Stromal cell of bone marrow (primary cell): ENCODE results near the gene GAL.
"Not testable (repeated sequence)": the region's sequence is repeated elsewhere in the genome, so short reads cannot be mapped to it uniquely, and the experiment has no call there.

ENCODE experiments used
- DNase-seq: peaks from one replicate; pipeline ENCODE4 v3.0.0-alpha.2; 2012; ENCODE audit warnings: low read depth

The GAL gene, protein sequence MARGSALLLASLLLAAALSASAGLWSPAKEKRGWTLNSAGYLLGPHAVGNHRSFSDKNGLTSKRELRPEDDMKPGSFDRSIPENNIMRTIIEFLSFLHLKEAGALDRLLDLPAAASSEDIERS

DNA sequence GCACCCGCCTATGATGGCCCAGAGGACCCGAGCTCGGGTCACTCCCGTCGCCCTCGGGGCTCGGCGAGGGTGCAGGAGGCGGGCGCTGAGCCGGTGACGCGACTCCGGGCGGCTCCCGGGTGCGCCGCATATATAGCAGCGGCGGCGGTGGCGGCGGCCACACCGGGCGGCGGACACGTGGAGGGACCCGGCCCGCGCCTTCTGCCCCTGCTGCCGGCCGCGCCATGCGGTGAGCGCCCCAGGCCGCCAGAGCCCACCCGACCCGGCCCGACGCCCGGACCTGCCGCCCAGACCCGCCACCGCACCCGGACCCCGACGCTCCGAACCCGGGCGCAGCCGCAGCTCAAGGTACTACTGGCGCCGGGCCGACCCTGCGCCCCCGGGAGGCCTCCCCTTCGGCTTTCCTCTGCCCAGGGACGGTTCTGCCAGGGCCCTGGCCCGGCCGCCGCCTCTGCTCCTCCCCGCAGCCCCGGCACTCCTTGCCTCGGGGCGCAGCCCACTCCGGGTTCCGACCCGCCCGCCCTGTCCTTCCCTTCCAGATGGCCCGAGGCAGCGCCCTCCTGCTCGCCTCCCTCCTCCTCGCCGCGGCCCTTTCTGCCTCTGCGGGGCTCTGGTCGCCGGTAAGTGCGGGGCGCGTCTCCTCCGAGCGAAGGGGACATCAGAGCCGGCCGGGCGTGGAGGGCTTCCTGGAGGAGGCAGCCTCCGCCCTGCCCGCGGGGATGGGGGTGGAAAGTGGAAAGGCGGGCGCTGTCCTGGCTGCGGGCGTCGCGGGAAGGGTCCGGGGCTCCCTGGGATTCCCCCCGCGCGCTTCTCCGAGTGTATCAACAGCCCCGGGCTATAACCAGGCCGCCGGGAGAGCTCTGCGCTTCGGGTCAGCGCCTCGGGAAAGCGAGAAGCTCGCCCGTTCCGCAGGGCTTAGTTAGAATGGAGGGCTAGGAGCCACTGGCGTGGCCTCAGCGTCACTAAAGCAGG is at the start of gene GAL:
GAL (plus strand) TSS at position 160 of the 972 bp plus-strand sequence; CDS start at position 540, 380 bp downstream.
- DNase-seq: no peak

DNA sequence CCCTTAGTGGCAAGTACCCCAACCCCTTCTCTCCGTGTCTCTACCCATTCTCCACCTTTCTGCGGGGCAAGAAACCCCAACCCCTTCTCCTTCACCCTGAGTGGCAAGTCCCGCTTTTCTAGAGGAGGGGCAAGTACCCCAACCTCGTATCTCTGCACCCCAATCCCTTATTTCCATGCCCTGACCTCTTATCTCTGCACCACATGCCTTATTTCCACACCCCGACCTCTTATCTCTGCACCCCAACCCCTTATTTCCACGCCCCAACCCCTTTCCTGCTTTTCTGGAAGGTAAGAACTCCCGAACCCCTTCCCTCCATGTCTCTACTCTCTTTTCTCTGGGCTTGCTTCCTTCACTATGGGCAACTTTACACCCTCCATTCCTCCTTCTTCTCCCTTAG is 49.7 kb upstream of the GAL start:
- DNase-seq: not testable (repeated sequence)

DNA sequence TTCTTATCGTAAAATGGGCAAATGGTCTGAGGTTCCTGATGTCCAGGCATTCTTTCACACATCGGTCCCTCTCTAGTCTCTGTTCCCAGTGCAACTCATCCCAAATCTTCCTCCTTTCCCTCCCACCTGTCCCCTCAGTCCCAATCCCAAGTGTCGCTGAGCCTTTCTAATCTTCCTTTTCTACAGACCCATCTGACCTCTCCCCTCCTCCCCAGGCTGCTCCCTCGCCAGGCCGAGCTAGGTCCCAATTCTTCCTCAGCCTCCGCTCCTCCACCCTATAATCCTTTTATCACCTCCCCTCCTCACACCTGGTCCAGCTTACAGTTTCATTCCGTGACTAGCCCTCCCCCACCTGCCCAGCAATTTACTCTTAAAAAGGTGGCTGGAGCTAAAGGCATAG is 49.2 kb upstream of the GAL start:
- DNase-seq: not testable (repeated sequence)

DNA sequence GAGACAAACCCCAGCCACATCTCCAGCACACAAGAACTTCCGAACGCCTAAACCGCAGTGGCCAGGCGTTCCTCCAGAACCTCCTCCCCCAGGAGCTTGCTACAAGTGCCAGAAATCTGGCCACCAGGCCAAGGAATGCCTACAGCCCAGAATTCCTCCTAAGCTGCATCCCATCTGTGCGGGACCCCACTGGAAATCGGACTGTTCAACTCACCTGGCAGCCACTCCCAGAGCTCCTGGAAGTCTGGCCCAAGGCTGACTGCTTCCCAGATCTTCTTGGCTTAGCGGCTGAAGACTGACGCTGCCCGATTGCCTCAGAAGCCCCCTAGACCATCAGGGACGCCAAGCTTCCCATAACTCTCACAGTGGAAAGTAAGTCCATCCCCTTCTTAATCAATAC is 48.5 kb upstream of the GAL start:
- DNase-seq: not testable (repeated sequence)

DNA sequence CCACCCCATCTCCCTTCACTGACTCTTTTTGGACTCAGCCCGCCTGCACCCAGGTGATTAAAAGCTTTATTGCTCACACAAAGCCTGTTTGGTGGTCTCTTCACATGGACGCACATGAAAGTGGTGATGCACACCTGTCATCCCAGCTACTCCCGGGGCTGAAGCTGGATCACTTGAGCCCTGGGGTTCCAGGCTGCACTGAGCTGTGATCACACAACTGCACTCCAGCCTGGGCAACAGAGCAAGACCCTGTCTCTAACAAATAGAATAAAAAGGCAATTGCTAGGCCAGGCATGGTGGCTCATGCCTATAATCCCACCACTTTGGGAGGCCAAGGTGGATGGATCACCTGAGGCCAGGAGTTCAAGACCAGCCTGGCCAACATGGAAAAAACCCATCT is 45.0 kb upstream of the GAL start:
- DNase-seq: not testable (repeated sequence)

DNA sequence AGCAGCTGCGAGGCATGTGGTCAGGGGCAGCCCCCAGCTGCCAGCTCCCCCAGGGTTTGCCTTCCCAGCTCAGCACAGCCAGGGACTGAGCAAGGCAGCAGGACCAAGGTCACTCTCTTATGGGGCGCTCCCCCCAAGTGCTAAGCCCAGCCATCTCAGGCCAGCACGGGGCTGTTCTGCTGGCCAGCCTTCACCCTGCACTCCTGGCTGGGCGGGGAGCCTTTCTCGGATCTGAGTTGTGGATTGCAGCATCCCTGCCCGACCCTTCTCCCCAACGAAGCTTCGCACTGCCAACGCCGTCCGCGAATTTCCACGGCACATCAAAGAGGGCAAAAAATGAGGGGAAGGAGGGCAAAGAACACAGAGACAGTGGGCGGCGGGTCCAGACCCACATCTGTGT is 42.5 kb upstream of the GAL start:
- no peak for DNase-seq

DNA sequence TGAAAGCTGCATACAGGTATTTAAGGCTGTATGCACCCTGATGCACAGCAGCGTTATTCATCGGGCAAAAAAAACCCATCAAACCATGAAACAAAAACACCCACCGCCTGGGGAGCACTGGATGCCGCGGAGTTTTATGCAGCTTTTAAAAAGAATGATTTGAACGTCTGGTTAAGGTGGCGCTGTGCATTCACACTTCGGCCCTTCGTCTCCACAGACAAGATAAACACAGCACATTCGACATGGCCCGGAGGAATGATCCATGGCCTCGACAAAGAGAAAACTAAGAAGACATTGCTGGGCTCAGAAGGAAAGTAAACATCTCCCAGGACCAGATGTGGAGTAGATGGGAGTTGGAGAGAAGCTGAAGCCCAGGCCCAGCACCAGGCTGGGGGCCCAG is 40.8 kb upstream of the GAL start:
- no peak for DNase-seq

DNA sequence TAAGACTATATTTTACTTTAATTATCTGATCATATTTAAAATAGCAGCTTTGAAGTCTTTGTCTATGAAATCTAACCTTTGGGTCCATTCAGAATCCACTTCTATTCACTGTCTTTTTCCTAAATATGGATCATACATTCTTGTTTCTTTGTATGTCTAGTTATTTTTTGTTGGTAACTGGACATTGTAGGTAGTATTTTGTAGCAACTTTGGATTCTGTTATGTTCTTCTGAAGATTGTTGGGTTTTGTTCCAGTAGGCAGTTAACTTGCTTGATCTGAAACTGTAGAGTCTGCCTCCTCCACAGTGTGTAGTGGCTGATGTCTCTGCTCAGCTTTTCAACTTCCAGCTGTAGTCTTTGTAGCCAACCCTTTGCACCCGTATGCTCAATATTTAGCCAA is 37.5 kb upstream of the GAL start:
- DNase-seq: no peak

DNA sequence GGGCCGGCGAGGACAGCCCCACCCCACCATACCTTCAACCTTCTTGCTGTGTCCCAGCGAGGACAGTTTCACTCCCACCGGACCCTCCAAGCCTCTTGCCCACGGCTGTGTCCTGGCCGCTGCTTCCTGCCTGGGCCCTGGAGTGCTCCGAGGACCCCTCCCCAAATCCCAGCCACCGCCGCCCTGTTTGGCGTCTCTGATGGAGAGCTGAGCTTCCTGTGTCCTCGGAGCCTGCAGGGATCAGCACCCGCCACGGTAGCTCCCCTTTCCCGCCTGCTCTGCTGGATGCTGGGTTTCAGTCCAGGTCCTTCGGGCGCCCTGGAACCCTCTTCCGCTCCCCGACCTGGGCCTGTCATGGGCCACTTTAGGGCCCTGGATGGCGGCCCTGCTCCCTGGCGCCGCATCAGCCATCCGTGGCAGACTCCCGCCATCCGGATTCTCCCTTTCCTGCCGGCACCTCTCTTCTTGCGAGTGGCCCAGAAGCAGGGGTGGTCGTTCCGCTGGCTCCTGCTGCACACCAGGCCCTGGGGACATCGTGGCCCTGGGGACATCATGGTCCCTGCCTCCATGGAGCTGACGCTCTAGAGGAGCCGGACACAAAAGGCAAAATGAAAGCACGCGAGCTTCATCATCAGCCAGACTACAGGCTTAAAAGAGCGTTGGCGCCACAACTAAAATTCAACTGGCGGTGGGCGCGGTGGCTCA is 34.3 kb upstream of the GAL start:
- no peak for DNase-seq

DNA sequence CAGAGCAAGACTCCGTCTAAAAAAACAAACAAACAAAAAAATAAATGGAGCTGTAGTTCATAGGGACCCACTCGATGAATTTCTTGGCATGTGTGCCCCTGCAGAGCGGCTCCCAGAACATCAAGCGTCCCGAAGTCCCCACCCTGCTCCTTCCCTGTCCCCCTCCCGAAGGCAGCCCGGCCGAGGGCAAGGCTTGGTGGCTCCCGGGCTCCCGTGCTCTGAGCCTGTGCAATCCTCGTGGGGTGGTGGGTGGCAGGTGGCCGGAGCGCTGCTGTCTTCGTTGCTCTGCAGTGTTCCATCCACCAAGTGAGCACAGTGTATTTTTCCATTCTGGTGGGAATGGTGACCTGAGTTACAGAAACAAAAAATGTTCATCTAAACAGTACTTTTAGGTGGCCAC is 33.5 kb upstream of the GAL start:
- no peak for DNase-seq

DNA sequence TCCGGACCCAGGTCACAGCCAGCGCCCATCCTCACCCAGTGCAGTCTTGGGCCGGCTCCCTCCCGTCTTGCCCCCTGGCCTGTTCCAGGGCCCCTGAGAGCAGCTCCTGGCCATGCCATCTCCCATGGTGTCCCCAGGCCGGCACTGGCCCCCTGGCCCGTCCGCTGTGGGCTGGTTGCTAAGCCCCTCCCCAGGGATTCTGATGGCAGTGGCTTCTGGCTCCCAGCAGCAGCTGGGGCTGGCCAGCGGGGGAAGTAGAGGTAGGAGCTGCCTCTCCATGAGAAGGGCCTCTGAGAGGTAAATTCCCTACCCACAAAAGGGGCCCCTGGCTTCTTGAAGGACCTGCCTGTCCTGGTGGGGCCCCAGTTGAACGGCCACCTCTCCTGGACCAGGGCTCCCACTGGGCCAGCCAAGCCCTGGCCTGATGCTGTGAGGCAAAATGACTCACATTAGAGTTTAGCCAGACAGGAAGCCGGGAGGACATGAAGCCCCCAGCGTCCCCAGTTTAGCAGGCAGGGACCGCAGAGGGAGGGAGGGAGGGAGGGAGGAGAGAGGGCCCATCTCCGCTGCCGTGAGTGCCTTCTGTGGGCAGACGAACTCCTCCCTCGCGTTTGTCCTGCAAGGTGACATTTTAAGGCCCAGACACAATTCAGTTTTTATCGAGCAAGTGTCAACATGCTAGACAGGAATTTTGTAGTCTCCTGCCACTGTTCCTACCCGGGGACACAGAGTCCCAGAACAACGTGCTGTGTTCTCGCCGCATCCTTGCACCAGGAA is 32.9 kb upstream of the GAL start:
- no peak for DNase-seq

DNA sequence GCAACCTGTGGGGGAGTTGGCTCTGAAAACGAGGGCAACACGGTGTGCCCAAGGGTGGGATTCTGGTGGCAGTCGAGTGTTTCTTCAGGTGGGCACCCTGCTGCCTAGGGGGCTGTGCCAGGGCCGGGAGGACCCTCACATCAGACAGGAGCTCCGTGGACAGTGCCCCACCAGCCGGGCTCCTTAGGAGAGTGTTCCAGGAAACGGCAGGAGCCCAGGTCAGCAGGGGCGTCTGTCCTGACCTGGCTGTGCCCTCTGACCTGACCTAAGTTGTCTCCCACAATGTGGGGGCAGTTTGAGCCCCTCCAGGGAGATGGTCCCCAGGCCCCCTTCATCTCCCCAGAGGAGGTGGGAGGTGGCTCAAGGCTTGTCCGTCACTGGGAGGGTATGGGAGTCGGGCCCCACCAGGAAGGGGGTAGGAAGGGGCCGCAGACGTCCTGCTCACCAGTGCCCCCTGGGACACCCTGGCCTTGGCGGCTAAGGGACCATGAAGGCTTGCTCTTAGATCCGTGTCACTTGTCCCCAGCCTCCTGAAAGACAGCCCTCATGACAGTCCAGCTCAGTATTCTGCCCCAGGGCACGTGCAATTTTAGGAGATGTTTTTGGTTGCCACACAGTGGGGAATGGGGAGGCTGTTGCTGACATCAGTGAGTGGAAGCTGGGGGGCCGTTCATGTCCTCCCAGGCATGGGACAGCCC is 32.2 kb upstream of the GAL start:
- no peak for DNase-seq

DNA sequence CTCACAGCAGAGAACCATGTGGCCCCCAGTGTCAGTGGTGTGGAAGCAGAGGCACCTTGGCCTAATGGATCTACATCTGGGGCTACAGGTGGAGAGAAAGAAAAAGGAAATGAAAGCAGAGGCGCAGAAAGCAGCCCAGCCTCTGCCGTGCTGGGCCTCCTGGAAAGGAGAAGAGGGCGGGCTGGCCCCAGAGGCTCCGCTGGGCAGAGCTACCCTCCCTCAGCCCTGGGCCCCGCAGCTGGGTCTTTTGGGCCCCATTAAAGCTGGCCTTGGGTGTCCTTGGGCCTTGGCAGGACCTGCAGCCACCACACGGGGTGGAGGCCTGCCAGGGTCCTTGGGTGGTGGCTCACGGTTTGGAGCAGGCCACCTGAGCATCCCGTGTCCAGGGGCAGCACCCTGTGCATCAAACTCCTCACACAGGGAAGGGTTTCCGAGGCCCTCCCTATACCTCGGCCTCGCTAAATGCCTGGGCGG is 31.6 kb upstream of the GAL start:
- DNase-seq: no peak

DNA sequence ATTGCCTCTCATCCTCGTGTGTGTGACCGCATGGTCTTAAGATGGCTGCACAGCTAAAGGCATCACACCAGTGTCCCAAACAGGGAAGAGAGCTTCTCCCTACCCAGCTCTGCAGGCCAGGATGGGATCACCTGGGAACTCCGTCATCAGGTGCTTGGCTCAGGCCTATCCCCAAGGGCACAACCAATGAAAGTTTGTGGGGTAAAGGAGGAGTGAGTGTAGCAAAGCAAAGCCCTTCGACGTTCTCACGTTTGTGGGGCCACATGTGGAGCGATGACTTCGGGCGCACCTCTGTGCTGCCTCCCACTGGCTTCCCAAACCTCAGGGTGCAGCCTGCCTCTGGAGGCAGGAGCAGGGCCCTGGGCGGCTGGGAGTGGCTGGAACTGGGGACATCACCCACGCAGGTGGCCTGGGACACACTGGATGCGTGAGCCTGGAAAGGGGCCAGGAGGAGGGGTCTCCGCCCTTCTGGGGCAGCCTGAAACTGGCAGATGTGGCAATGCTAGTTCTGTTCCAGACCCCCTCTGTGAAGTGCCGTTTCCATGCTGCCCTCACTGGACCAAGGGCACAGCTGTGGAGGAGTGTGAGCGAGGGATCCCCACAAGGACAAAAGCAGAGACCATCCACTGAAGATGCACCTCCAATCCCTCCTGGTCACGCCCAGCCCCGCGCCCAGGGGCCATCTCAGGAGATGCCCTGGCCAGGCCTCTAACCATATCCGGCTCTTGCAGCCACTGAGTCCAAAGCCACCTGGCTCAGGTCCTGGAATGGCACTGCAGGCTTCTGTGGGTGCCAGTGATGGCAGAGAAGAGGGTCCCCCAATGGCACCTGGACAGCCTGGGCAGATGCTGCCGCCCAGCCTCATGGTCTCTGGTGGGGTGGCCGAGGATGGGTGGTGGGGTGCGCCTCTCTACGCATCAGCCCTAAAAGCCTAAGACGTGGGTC is 30.6 kb upstream of the GAL start:
- no peak for DNase-seq

DNA sequence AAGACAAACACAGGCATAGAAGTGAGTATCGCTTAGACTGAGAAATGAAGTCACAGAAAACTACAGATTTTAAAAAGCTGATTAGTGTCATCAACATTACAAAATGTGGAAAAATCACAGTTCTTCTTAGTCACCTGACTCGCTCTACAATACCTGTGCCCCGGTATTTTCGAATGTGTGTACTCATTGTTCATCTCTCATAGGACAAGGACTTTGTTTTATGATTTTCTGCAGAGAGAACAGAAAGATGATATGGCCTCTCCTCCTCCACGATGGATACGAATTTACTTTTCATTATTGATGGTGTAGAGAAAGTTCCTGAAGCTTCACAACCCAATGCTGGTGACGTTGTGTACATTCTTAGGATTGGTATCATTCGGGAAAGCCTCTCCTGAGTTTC is 29.4 kb upstream of the GAL start:
- no peak for DNase-seq

DNA sequence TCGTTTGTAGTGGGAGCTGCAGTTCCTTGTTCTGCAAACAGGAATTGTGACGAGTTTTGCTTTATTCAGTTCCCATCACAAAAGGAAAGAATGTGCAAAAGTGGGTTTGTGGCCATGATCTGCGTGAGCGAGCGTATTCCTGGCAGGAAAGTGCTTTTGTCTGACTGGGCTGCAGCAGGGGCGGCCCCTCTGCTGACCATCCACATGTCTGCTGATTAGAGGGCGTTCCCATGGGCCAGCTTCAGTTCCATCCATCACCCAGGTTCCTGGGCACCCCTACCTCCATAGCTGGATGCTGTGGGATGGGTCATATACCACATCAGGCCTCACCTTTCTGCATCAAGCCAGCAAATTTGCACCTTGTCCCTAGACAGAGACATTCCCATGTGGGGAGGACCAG is 28.9 kb upstream of the GAL start:
- no peak for DNase-seq

DNA sequence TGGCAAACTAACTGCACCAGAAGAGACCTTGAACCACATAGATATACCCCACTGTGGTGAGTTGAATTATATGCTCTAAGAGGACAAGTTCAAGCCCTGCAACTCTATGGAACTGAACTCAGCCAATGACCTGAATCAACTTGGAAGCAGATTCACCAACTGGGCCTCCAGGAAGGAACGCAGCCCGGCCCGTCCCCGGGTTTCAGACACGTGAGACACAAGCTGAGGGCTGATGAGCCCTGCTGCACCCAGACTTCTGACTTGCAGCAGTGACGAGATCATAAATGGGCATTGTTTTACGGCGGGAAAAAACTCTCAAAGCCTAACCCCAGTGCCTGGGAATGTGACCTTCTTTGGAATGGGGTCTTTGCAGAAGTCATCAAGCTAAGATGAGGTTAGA is 28.5 kb upstream of the GAL start:
- DNase-seq: no peak

DNA sequence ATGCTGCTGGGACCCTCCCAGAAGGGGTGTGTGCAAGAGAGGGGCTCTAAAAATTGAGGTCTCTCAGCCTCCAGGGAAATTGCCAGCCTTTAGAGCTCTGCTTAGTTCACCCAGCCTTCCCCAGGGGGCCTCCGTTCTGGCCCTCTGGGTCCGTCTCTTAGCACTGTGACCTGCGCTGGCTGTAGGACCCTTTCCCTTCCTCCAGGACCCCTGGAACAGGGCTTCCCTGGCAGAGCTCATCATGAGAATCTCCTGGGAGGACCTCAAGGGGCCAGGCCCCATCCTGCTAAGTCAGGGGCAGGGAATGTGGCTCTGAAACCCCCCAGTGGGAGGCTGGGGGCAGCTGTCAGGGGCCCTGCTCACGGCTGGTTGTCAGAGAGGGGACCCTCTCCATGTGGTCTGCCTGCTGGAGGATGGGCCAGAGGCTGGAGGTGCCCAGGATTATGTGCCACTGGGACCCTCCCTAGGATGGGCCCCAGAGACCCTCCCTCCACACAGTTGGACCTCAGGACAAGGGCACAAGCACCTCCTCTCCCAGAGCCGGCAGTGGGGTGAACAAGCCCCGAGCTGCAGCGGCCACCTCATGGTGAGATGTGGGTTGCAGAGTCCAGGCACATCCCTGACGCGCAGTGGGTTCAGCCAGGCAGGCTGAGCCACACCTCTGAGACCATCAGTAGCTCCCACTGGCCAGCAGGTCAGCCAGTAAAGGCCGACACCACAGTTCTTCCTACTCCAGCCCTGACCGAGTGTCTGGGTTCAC is 27.1 kb upstream of the GAL start:
- DNase-seq: no peak

DNA sequence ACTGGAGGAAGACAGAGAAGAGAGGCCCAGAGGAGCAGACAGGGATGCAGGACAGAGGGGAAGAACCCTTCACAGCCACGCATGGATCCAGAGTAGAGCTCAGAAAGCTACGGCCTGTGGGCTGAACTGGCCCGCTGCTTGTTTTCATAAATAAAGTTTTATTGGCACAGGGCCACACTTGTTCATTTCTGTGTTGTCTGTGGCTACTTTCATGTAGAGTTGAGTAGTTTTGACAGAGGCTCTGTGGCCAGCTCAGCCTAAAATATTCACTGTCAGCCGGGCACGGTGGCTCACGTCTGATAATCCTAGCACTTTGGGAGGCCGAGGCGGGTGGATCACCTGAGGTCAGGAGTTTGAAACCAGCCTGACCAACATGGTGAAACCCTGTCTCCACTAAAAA is 26.2 kb upstream of the GAL start:
- DNase-seq: no peak

DNA sequence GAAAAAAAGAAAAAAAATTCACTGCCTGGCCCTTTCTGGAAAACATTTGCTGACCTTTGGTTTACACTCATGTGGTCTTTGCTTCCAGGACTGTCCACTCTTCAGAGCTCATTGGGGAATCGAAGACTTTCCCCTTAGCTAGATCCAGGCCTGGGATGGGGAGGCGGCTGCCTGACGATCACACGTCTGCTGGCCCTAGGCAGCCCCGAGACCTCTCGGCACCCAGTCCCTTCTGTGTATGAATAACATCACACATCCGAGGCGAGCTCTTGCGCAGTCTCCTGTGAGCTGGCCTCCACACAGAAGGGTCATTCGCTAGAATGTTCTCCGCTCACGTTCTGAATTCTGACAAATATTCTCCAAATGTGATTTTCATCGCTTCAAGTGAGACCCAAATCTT is 25.7 kb upstream of the GAL start:
- DNase-seq: peak; percentile 23
